Activated gamma-delta T cell treated with Interleukin-2 at 50 U/mL for 16 hours (primary cell): ENCODE data around the gene ZC3H12D.

Experiments
- DNase-seq: peaks from one replicate; pipeline ENCODE4 v3.0.0-alpha.2; 2020

Gene ZC3H12D

DNA sequence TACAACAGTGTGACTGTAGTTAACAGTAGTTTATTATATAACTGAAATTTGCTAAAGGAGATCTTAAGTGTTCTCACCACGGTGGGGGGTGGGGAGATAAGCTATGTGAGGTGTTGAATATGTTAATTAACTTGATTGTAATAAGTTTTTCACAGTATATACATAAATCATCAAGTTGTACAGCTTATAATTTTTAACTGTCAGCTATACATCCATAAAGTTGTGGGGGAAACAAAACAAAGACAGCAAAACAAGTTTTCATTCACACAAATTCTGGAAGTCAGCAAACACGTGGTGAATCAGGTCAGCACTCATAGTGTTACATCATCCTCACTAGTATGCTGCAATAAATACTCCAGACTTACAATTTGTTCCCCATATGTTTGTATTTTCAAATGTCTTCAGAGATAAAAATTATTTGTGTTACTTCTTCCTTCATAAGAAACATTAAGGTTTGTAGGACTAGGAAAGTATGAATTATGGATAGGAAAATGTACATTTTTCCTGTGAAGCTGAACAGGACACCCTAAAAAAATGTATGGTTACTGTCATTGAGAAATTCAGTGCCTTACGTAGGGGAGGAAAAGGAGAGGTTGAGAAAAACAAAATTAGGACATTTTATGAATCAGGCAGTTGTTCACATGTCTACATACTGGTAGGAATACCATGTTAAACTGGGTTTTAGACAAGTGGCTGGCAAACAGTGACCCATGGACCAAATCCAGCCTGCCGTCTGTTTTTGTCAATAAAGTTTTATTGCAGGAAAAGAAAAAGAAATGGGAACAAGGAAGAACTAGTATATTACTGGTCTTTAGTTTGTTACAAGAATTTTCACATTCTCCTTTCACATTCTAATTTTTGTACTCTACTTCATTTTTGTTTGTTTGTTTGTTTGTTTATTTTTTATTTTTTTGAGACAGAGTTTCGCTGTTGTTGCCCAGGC, 78.7 kb downstream of the ZC3H12D start:
- no peak for DNase-seq

DNA sequence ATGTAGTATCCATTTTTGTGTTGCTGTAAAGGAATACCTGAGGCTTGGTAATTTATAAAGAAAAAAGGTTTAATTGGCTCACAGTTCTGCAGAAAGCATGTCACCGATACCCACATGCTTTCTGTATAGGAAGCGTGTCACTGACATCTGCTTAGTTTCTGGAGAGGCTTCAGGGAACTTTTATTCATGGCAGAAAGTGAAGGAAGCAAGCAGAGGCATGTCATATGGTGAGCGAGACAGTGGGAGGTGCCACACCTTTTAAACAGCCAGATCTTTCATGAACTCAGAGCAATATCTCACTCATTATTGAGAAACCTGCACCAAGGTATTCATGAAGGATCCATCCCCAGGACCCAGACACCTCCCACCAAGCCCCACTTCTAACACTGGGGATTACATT, 81.3 kb downstream of the ZC3H12D start:
- no peak for DNase-seq

DNA sequence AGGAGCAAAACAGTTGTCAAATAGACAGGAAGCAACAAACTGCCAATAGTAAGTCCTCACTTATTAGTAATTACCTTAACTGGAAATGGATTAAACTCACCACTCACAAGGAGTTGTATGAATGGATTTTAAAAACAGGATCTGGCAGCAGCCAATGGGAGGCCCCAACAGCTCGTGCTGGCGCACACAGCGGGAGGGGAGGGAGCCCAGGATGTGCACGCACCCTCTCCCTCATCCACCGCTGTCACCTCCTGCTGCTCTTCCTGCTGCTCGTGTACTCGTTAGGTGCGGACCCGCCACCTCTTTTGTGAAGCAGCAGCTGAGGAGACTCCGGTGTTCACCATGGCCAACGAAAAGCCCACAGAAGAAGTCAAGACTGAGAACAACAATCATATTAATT, 84.8 kb downstream of the ZC3H12D start, which contains the start of gene SUMO4:
SUMO4 (plus strand) TSS at position 213 of the 400 bp plus-strand sequence; CDS start at position 343, 130 bp downstream.
- DNase-seq, result no peak

DNA sequence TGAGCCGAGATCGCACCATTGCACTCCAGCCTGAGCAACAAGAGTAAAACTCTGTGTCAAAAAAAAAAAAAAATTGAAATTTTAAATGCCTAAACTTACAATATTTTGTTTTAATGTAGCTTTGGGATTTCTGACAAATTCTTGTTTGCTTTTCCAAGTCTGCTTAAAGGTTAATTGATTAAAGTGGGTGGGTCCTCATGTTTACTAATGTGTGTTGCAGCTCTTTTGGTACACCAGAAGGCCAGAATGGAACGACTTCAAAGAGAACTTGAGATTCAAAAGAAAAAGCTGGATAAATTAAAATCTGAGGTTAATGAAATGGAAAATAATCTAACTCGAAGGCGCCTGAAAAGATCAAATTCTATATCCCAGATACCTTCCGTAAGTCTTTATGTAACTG, 87.4 kb downstream of the ZC3H12D start:
- DNase-seq, result no peak
